ENCODE data around the gene FMO1. TPM values are rescaled to one million over a fixed set of nuclear protein-coding genes. Genes with fewer than 3 reads are reported as not detected.

FMO1 gene
- total and polyA plus RNA-seq, 2 donors (not counting 1 experiment from before 2014, with no cell fraction given) = 0.48 TPM; not detected in 1

GRCh38 chr1:171257607-171258076 is 9.3 kb downstream of the FMO1 start:
- ChIA-PET CTCF (interaction anchor here (2.7 kb wide), 1 partner anchor 12 kb away, joined by 13 read pairs; no protein-coding TSS in a partner anchor), POLR2A (no interaction called here)
- ATAC-seq (ENCODE audit: low read depth) = no peak
- Histone ChIP-seq H4K20me1 (ENCODE audit: control insufficient read depth, insufficient read depth, low read length, poor library complexity, severe bottlenecking) (no peaks in the 10 kb centered on the region), H3K9ac (ENCODE audit: low read length) (no peak overlapping the region), H2AFZ (ENCODE audit: insufficient read depth, low read depth, low read length, poor library complexity, severe bottlenecking) (no peak overlapping the region), H3K4me2 (replicated peaks; ENCODE audit: low read depth, low read length, poor library complexity, severe bottlenecking) (no peak overlapping the region), H3K27ac (ENCODE audit: low read length in 2 of 2) (no peak overlapping the region), H3K27me3 (replicated peaks in 1 of 4; ENCODE audit: control extremely low read depth in 1 of 4, control insufficient read depth in 3 of 4, insufficient read depth in 4 of 4, low read length in 3 of 4) (peaks cover 0 to 3% (median 1%) of the 10 kb centered on the region in 4 experiments), H3K4me3 (ENCODE audit: control extremely low read depth in 1 of 5, extremely low read depth in 1 of 5, insufficient read depth in 1 of 5, low read depth in 2 of 5, low read length in 4 of 5) (no peak overlapping the region), H3K79me2 (ENCODE audit: control insufficient read depth, insufficient read depth, low read length) (no peaks in the 10 kb centered on the region), H3K9me3 (ENCODE audit: control extremely low read depth in 1 of 3, control insufficient read depth in 2 of 3, insufficient read depth in 1 of 3, low read length in 2 of 3) (no peaks in the 10 kb centered on the region), H3K36me3 (replicated peaks in 1 of 2; ENCODE audit: control extremely low read depth in 1 of 2, control insufficient read depth in 1 of 2, extremely low read depth in 1 of 2, insufficient read depth in 2 of 2, low read length in 1 of 2) (no peaks in the 10 kb centered on the region), H3K4me1 (ENCODE audit: control insufficient read depth in 2 of 2, insufficient read depth in 2 of 2, low read length in 2 of 2) (peaks cover 3 to 4% of the 10 kb centered on the region in 2 donors)
- intact Hi-C loops (cut with micrococcal nuclease) = no loop called here
- Mint-ChIP-seq H3K27ac (no peak overlapping the region), H3K27me3 (peaks cover 12% of the 10 kb centered on the region), H3K9me3 (ENCODE audit: insufficient read depth) (no peaks in the 10 kb centered on the region), H3K4me3 (no peak overlapping the region), H3K4me1 (peaks cover 5% of the 10 kb centered on the region)
- no peak for DNase-seq
- 100% methylated on average over 2 of the region's 5 CpGs for whole genome bisulfite sequencing (ENCODE audit: insufficient coverage)
- no peak for TF ChIP-seq EZH2 (IDR thresholded peaks at IDR 0.05; ENCODE audit: borderline replicate concordance, insufficient read depth, low read depth, low read length, poor library complexity, severe bottlenecking)
- TF ChIP-seq, protein P1, sequence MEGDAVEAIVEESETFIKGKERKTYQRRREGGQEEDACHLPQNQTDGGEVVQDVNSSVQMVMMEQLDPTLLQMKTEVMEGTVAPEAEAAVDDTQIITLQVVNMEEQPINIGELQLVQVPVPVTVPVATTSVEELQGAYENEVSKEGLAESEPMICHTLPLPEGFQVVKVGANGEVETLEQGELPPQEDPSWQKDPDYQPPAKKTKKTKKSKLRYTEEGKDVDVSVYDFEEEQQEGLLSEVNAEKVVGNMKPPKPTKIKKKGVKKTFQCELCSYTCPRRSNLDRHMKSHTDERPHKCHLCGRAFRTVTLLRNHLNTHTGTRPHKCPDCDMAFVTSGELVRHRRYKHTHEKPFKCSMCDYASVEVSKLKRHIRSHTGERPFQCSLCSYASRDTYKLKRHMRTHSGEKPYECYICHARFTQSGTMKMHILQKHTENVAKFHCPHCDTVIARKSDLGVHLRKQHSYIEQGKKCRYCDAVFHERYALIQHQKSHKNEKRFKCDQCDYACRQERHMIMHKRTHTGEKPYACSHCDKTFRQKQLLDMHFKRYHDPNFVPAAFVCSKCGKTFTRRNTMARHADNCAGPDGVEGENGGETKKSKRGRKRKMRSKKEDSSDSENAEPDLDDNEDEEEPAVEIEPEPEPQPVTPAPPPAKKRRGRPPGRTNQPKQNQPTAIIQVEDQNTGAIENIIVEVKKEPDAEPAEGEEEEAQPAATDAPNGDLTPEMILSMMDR (IDR thresholded peaks at IDR 0.05) = no peak

DNA sequence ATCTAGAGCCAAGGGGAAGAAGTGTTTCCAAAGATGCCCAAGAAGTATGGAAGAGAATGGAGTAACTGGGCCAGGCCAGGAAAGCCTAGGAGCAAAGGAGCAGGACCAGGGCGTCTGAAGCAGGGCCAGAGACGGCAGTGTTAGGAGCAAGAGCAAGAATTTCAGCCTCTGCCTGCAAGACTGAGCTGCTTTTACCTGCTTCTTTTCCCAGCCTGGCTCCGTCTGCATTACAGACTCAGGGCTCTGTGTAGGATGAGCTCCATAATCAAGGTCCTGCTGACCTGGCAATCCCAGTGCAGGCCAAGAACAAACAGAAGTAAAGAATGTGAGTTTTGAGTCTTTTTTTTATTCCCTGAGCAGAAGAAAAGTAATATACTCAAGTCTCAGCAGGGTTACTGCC is 10.1 kb downstream of the FMO1 start:
- Mint-ChIP-seq H3K27ac (no peak overlapping the region), H3K9me3 (ENCODE audit: insufficient read depth) (no peaks in the 10 kb centered on the region), H3K4me3 (no peak overlapping the region), H3K27me3 (peaks cover 6% of the 10 kb centered on the region), H3K4me1 (no peaks in the 10 kb centered on the region)
- POLR2A ChIA-PET = no interaction called here
- no peaks in the 10 kb centered on the region for H4K20me1 ChIP-seq (ENCODE audit: control insufficient read depth, insufficient read depth, low read length, poor library complexity, severe bottlenecking)
- no peak overlapping the region for H3K4me2 ChIP-seq (replicated peaks; ENCODE audit: low read depth, low read length, poor library complexity, severe bottlenecking)
- H2AFZ ChIP-seq (ENCODE audit: insufficient read depth, low read depth, low read length, poor library complexity, severe bottlenecking) = no peak overlapping the region
- WGBS (ENCODE audit: insufficient coverage) = 93% methylated on average over 3 of the region's 3 CpGs
- H3K9me3 ChIP-seq (ENCODE audit: control extremely low read depth in 1 of 3, control insufficient read depth in 2 of 3, insufficient read depth in 1 of 3, low read length in 2 of 3) = no peaks in the 10 kb centered on the region
- no peaks in the 10 kb centered on the region for H3K4me1 ChIP-seq (ENCODE audit: control insufficient read depth in 2 of 2, insufficient read depth in 2 of 2, low read length in 2 of 2)
- no peak overlapping the region for H3K9ac ChIP-seq (ENCODE audit: low read length)
- TF ChIP-seq EZH2 (IDR thresholded peaks at IDR 0.05; ENCODE audit: borderline replicate concordance, insufficient read depth, low read depth, low read length, poor library complexity, severe bottlenecking) = no peak
- CTCF ChIA-PET = interaction anchor here (1.4 to 2.7 kb wide), 2 partner anchors 13 to 55 kb away, joined by 4 to 13 read pairs; partner anchors contain the start of gene FMO4
- intact Hi-C loops (cut with micrococcal nuclease) = no loop called here
- ATAC-seq (ENCODE audit: low read depth) = no peak
- no peaks in the 10 kb centered on the region for H3K79me2 ChIP-seq (ENCODE audit: control insufficient read depth, insufficient read depth, low read length)
- no peak for DNase-seq
- H3K36me3 ChIP-seq (replicated peaks in 1 of 2; ENCODE audit: control extremely low read depth in 1 of 2, control insufficient read depth in 1 of 2, extremely low read depth in 1 of 2, insufficient read depth in 2 of 2, low read length in 1 of 2) = no peaks in the 10 kb centered on the region
- no peak overlapping the region for H3K4me3 ChIP-seq (ENCODE audit: control extremely low read depth in 1 of 5, extremely low read depth in 1 of 5, insufficient read depth in 1 of 5, low read depth in 2 of 5, low read length in 4 of 5)
- H3K27me3 ChIP-seq (replicated peaks in 1 of 4; ENCODE audit: control extremely low read depth in 1 of 4, control insufficient read depth in 3 of 4, insufficient read depth in 4 of 4, low read length in 3 of 4) = peaks cover 0 to 3% (median 1%) of the 10 kb centered on the region in 4 experiments
- H3K27ac ChIP-seq (ENCODE audit: low read length in 2 of 2) = no peak overlapping the region

Measured in B cell (primary cell).